ENCODE data around the gene TRPM7. TPM values are rescaled to one million over a fixed set of nuclear protein-coding genes. Genes with fewer than 3 reads are reported as not detected.

Gene TRPM7
- total and polyA plus RNA-seq, 2 of the 8 experiments (the other 6 are each of a cell fraction or from before 2014, with no cell fraction given): 7.5 to 33.2 TPM

- H4K20me1 ChIP-seq (replicated peaks in 1 of 2; ENCODE audit: control insufficient read depth in 1 of 2, insufficient read depth in 2 of 2, low read length in 2 of 2): no peaks in the 10 kb centered on the region
- no peak overlapping the region for H3K4me2 ChIP-seq (ENCODE audit: insufficient read depth in 1 of 2, low read depth in 2 of 2, low read length in 2 of 2)
Measured at GRCh38 chr15:50531163-50531562, 155.4 kb downstream of the TRPM7 start.

More at GRCh38 chr15:50531163-50531562, 155.4 kb downstream of the TRPM7 start:
- Histone ChIP-seq H3K4ac (replicated peaks; ENCODE audit: insufficient read length, low read depth, low read length) (no peak overlapping the region), H3K23ac (ENCODE audit: insufficient read length) (no peak overlapping the region), H2BK120ac (replicated peaks; ENCODE audit: low read depth, low read length) (no peak overlapping the region), H2BK15ac (ENCODE audit: low read length) (no peak overlapping the region), H3K23me2 (ENCODE audit: low read depth, low read length) (no peaks in the 10 kb centered on the region), H3K9me3 (ENCODE audit: insufficient read depth in 2 of 2, low read depth in 1 of 2, low read length in 1 of 2) (no peaks in the 10 kb centered on the region), H3K27ac (ENCODE audit: low read depth, low read length) (no peak overlapping the region), H3K9ac (replicated peaks in 1 of 4; ENCODE audit: extremely low read depth in 1 of 4, low read depth in 3 of 4, low read length in 3 of 4) (no peak overlapping the region), H2BK12ac (ENCODE audit: low read depth, low read length) (no peak overlapping the region), H4K8ac (ENCODE audit: extremely low read depth, insufficient read depth, low read length) (no peak overlapping the region), H3K79me2 (ENCODE audit: control insufficient read depth in 1 of 2, insufficient read depth in 2 of 2, low read length in 2 of 2) (no peaks in the 10 kb centered on the region), H2AK5ac (ENCODE audit: low read depth, low read length) (no peak overlapping the region), H3K27me3 (replicated peaks in 1 of 4; ENCODE audit: control insufficient read depth in 3 of 4, extremely low read depth in 1 of 4, insufficient read depth in 3 of 4, low read length in 3 of 4) (no peaks in the 10 kb centered on the region), H3K4me3 (ENCODE audit: extremely low read depth in 1 of 4, insufficient read depth in 2 of 4, low read depth in 3 of 4, low read length in 4 of 4) (no peak overlapping the region), H2BK20ac (ENCODE audit: low read length) (no peak overlapping the region), H3K14ac (ENCODE audit: insufficient read length) (no peak overlapping the region), H3K36me3 (ENCODE audit: control insufficient read depth in 2 of 4, insufficient read depth in 4 of 4, low read length in 3 of 4) (no peaks in the 10 kb centered on the region), H3K79me1 (ENCODE audit: low read depth, low read length) (no peaks in the 10 kb centered on the region), H2AFZ (ENCODE audit: low read length) (no peak overlapping the region), H3K4me1 (replicated peaks in 1 of 4; ENCODE audit: control insufficient read depth in 3 of 4, insufficient read depth in 4 of 4, low read length in 3 of 4) (no peaks in the 10 kb centered on the region), H2BK5ac (ENCODE audit: low read depth, low read length) (no peak overlapping the region), H4K5ac (ENCODE audit: insufficient read length, low read depth, low read length) (no peak overlapping the region), H4K91ac (replicated peaks; ENCODE audit: insufficient read length, low read length) (no peak overlapping the region), H3K56ac (replicated peaks; ENCODE audit: insufficient read length, low read depth, low read length) (no peak overlapping the region), H3K18ac (ENCODE audit: extremely low read depth, low read length) (no peak overlapping the region)
- DNase-seq (ENCODE audit: low read depth in 1 of 2, low spot score in 2 of 2) (no peak), FAIRE-seq (no peak)
- 87% methylated on average over 4 of the region's 4 CpGs; no CpG with 5 or more reads in 1 of the 2 experiments for WGBS, 2 experiments (ENCODE audit: extremely low coverage in 1 of 2, insufficient coverage in 1 of 2, insufficient read length in 1 of 2, insufficient replicate concordance in 2 of 2, low coverage in 1 of 2, low lambda C conversion rate in 2 of 2, missing lambda C conversion rate in 1 of 2)
- CTCF ChIA-PET (ENCODE audit: partially characterized antibody): no interaction called here
- TF ChIP-seq JUN (IDR thresholded peaks at IDR 0.05; ENCODE audit: low read depth, low read length): no peak
- TF ChIP-seq EZH2 (IDR thresholded peaks at IDR 0.05; ENCODE audit: low read depth, low read length, severe bottlenecking): no peak
- no peak for TF ChIP-seq SRF (IDR thresholded peaks at IDR 0.05; ENCODE audit: low read depth, low read length)
- no peak for TF ChIP-seq RXRA (IDR thresholded peaks at IDR 0.05; ENCODE audit: insufficient read depth, low read depth, low read length)
- TF ChIP-seq SIX5 (IDR thresholded peaks at IDR 0.05; ENCODE audit: low read depth, low read length): no peak
- TF ChIP-seq CTCF (IDR thresholded peaks at IDR 0.05; ENCODE audit: control extremely low read depth in 1 of 3, insufficient read depth in 1 of 3, low read depth in 1 of 3, low read length in 3 of 3): no peak
- no peak for TF ChIP-seq CHD2 (IDR thresholded peaks at IDR 0.05; ENCODE audit: low read length)
- no peak for TF ChIP-seq POU5F1 (IDR thresholded peaks at IDR 0.05; ENCODE audit: low read depth, low read length)
- TF ChIP-seq RAD21 (IDR thresholded peaks at IDR 0.05 in 1 of 2, conservative IDR thresholded peaks at IDR 0.05 in 1 of 2; ENCODE audit: low read depth in 2 of 2, low read length in 2 of 2): no peak
- no peak for TF ChIP-seq RBBP5 (IDR thresholded peaks at IDR 0.05; ENCODE audit: borderline replicate concordance, low read depth, low read length)
- TF ChIP-seq TAF7 (optimal IDR thresholded peaks at IDR 0.05; ENCODE audit: borderline replicate concordance, low read depth, low read length): no peak
- TF ChIP-seq CEBPB (IDR thresholded peaks at IDR 0.05; ENCODE audit: low read depth, low read length): no peak
- POLR2A ChIA-PET (ENCODE audit: partially characterized antibody): interaction anchor here (1.1 kb wide), 1 partner anchor 25 kb away, joined by 3 read pairs; no protein-coding TSS in a partner anchor

Data from H1 (cell line).